ENCODE data around the gene TAF15. TPM values are rescaled to one million over a fixed set of nuclear protein-coding genes. Genes with fewer than 3 reads are reported as not detected.

Gene TAF15
- total and polyA plus RNA-seq, 2 of the 4 experiments (the other 2 are of a cell fraction): 46.8 to 98.0 TPM

- H4K8ac ChIP-seq (ENCODE audit: low read depth in 2 of 2, low read length in 2 of 2): no peak overlapping the region
- no peak overlapping the region for H3K27ac ChIP-seq (ENCODE audit: insufficient read depth, low read length)
- no peaks in the 10 kb centered on the region for H3K9me1 ChIP-seq (ENCODE audit: insufficient read depth, low read length)
- H3K9ac ChIP-seq (ENCODE audit: low read depth, low read length): no peak overlapping the region
- ATAC-seq (ENCODE audit: low read depth) (no peak), DNase-seq (no peak)
- H2BK120ac ChIP-seq (ENCODE audit: low read depth, low read length): no peak overlapping the region
- H2BK20ac ChIP-seq (ENCODE audit: low read depth, low read length): no peak overlapping the region
- no peak overlapping the region for H3K4me3 ChIP-seq (ENCODE audit: insufficient read depth, low read depth, low read length)
- CTCF ChIA-PET: no interaction called here
- H4K91ac ChIP-seq (ENCODE audit: insufficient read depth, low read depth, low read length): no peak overlapping the region
- H3K4me2 ChIP-seq (ENCODE audit: low read depth, low read length): no peak overlapping the region
- no peak overlapping the region for H2AK9ac ChIP-seq (replicated peaks; ENCODE audit: low read depth, low read length, poor library complexity)
- no peak overlapping the region for H3K4ac ChIP-seq (ENCODE audit: low read depth, low read length)
- H2AK5ac ChIP-seq (ENCODE audit: low read depth, low read length): no peak overlapping the region
- H4K20me1 ChIP-seq (ENCODE audit: insufficient read depth, low read length): peaks cover 8% of the 10 kb centered on the region; the same call in 1 of the 2 replicates
- dilution Hi-C loops (cut with HindIII; ENCODE audit: low sequenced_read_pairs, unreplicated experiment): no loop called here
- no peak overlapping the region for H3K23ac ChIP-seq (ENCODE audit: low read depth, low read length)
- no peak overlapping the region for H3K14ac ChIP-seq (replicated peaks; ENCODE audit: low read depth, low read length)
- H3K27me3 ChIP-seq (ENCODE audit: control insufficient read depth, insufficient read depth, low read length): peaks cover 19% of the 10 kb centered on the region
- no peak for TF ChIP-seq FOS (IDR thresholded peaks at IDR 0.05; ENCODE audit: low read depth, low read length)
- TF ChIP-seq USF2 (IDR thresholded peaks at IDR 0.05; ENCODE audit: low read depth, low read length): no peak
- no peak for TF ChIP-seq CTCF (conservative IDR thresholded peaks at IDR 0.05; ENCODE audit: low read depth, low read length)
- no peak for TF ChIP-seq BHLHE40 (IDR thresholded peaks at IDR 0.05; ENCODE audit: low read depth, low read length)
- no peak for TF ChIP-seq POLR2A (IDR thresholded peaks at IDR 0.05; ENCODE audit: low read depth, low read length)
- no peak for TF ChIP-seq CEBPB (IDR thresholded peaks at IDR 0.05; ENCODE audit: low read depth, low read length)
- no peak for TF ChIP-seq CHD1 (IDR thresholded peaks at IDR 0.05; ENCODE audit: low read depth, low read length)
- no peak for TF ChIP-seq SMC3 (IDR thresholded peaks at IDR 0.05; ENCODE audit: low read depth, low read length)
- no peak for TF ChIP-seq RCOR1 (IDR thresholded peaks at IDR 0.05; ENCODE audit: insufficient replicate concordance, low read length)
- TF ChIP-seq MAFK (IDR thresholded peaks at IDR 0.05; ENCODE audit: low read depth, low read length): no peak
- no peak for TF ChIP-seq ELK1 (IDR thresholded peaks at IDR 0.05; ENCODE audit: borderline replicate concordance, low read depth, low read length)
- TF ChIP-seq RAD21 (IDR thresholded peaks at IDR 0.05; ENCODE audit: low read length): no peak
- TF ChIP-seq NFE2L2 (IDR thresholded peaks at IDR 0.05; ENCODE audit: low read depth, low read length): no peak
- POLR2A ChIA-PET (ENCODE audit: unreplicated experiment): no interaction called here
- no peak overlapping the region for H3K56ac ChIP-seq (ENCODE audit: extremely low read depth, insufficient read depth, low read length)
- in situ Hi-C loops (cut with MboI; ENCODE audit: low sequenced_read_pairs): loop anchor here (5.0 kb wide), 1 partner anchor 46 kb away; the partner anchor contains the start of gene TAF15
- H2BK5ac ChIP-seq (ENCODE audit: low read depth, low read length, poor library complexity, severe bottlenecking): no peak overlapping the region
- H3K18ac ChIP-seq (ENCODE audit: low read depth, low read length): no peak overlapping the region
- intact Hi-C loops (cut with micrococcal nuclease): no loop called here
- no TSS peak for BruUV-seq (replicated peaks)
- H4K5ac ChIP-seq (ENCODE audit: low read depth, low read length): no peak overlapping the region
- peaks cover 2% of the 10 kb centered on the region; the same call in 1 of the 2 replicates for H3K9me3 ChIP-seq (ENCODE audit: control insufficient read depth, insufficient read depth, low read length)
- 95% methylated on average over 3 of the region's 5 CpGs; no CpG with 5 or more reads in 1 of the 2 experiments for WGBS, 2 experiments (ENCODE audit: extremely low coverage in 2 of 2, insufficient read length in 1 of 2)
- no peak overlapping the region for H2BK15ac ChIP-seq (ENCODE audit: low read depth, low read length)
- H3K36me3 ChIP-seq (ENCODE audit: control insufficient read depth, insufficient read depth, low read length): no peaks in the 10 kb centered on the region
- H2AFZ ChIP-seq (replicated peaks; ENCODE audit: low read length, poor library complexity): no peak overlapping the region
- H3K4me1 ChIP-seq (ENCODE audit: control insufficient read depth, insufficient read depth, low read length): peaks cover 3% of the 10 kb centered on the region
- no peaks in the 10 kb centered on the region for H3K79me1 ChIP-seq (ENCODE audit: low read depth in 1 of 2, low read length in 2 of 2)
Measured at GRCh38 chr17:35761601-35762000, 47.7 kb upstream of the TAF15 start.

Measured in IMR-90 (cell line).